Measurements from ENCODE around the gene TMEM256. TPM values are rescaled to one million over a fixed set of nuclear protein-coding genes. Genes with fewer than 3 reads are reported as not detected.
A peak's percentile ranks its signal among the peaks of the same experiment; 100 is the strongest.

TMEM256 gene
- total RNA-seq, 1 donor from 2014 or later, result 67.8 TPM

GRCh38 chr17:7393613-7394451 lies 10.1 kb downstream of the TMEM256 start:
- no peak for TF ChIP-seq CTCF (IDR thresholded peaks at IDR 0.05; ENCODE audit: borderline replicate concordance)
- Histone ChIP-seq H3K4me3 (peak overlapping the region; percentile 80), H3K4me1 (peaks cover 43% of the 10 kb centered on the region), H3K36me3 (peaks cover 33% of the 10 kb centered on the region), H3K27me3 (ENCODE audit: low read depth) (no peaks in the 10 kb centered on the region), H3K9me3 (replicated peaks) (no peaks in the 10 kb centered on the region), H3K27ac (replicated peaks) (peak overlapping the region; percentile 96)
- intact Hi-C loops (cut with micrococcal nuclease), result no loop called here
- peak; percentile 33 for DNase-seq

GRCh38 chr17:7392696-7393612 lies 10.9 kb downstream of the TMEM256 start:
- Histone ChIP-seq H3K4me1 (peaks cover 43% of the 10 kb centered on the region), H3K27ac (replicated peaks) (peak overlapping the region; percentile 96), H3K36me3 (peaks cover 42% of the 10 kb centered on the region), H3K27me3 (ENCODE audit: low read depth) (no peaks in the 10 kb centered on the region), H3K9me3 (replicated peaks) (no peaks in the 10 kb centered on the region), H3K4me3 (peak overlapping the region; percentile 80)
- no peak for DNase-seq
- TF ChIP-seq CTCF (IDR thresholded peaks at IDR 0.05; ENCODE audit: borderline replicate concordance), result no peak
- intact Hi-C loops (cut with micrococcal nuclease), result no loop called here

- H3K27ac ChIP-seq (replicated peaks), result peak overlapping the region; percentile 44
- no peaks in the 10 kb centered on the region for H3K9me3 ChIP-seq (replicated peaks)
- H3K4me3 ChIP-seq, result no peak overlapping the region
- H3K36me3 ChIP-seq, result peaks cover 42% of the 10 kb centered on the region
- TF ChIP-seq CTCF (IDR thresholded peaks at IDR 0.05; ENCODE audit: borderline replicate concordance), result no peak
- intact Hi-C loops (cut with micrococcal nuclease), result no loop called here
- H3K4me1 ChIP-seq, result peaks cover 43% of the 10 kb centered on the region
- no peaks in the 10 kb centered on the region for H3K27me3 ChIP-seq (ENCODE audit: low read depth)
- no peak for DNase-seq
Measured at GRCh38 chr17:7391307-7391706, 12.6 kb downstream of the TMEM256 start.

GRCh38 chr17:7389924-7390910 lies 13.7 kb downstream of the TMEM256 start:
- Histone ChIP-seq H3K27ac (replicated peaks) (no peak overlapping the region), H3K27me3 (ENCODE audit: low read depth) (no peaks in the 10 kb centered on the region), H3K4me1 (peaks cover 41% of the 10 kb centered on the region), H3K4me3 (no peak overlapping the region), H3K36me3 (peaks cover 42% of the 10 kb centered on the region), H3K9me3 (replicated peaks) (no peaks in the 10 kb centered on the region)
- TF ChIP-seq CTCF (IDR thresholded peaks at IDR 0.05; ENCODE audit: borderline replicate concordance), result no peak
- intact Hi-C loops (cut with micrococcal nuclease), result no loop called here
- DNase-seq, result no peak
